NCI-H2081 (cell line): Measurements from ENCODE around the gene TMSB15C.
A peak's percentile ranks its signal among the peaks of the same experiment; 100 is the strongest.
"Not testable (repeated sequence)": the region's sequence is repeated elsewhere in the genome, so short reads cannot be mapped to it uniquely, and the experiment has no call there.

Experiments used
- DNase-seq, 2 experiments: peaks; one replicate each; lab custom pipeline; 2025; lab: John Stamatoyannopoulos, UW

Gene TMSB15C

GRCh38 chrX:104075778-104076445 lies at the start of gene TMSB15C:
TSS of gene TMSB15C (minus strand) at chrX:104076236.
- not testable (repeated sequence) for DNase-seq

- DNase-seq, result no peak
Measured at GRCh38 chrX:104122829-104123228, 46.8 kb upstream of the TMSB15C start.

- peak in 1 of 2 experiments; percentile 23 for DNase-seq
Measured at GRCh38 chrX:104118765-104119164, 42.7 kb upstream of the TMSB15C start.

- no peak for DNase-seq
Measured at GRCh38 chrX:104117759-104118158, 41.7 kb upstream of the TMSB15C start.

- DNase-seq, result peak; percentile 75 to 80
Measured at GRCh38 chrX:104113222-104113965, 37.4 kb upstream of the TMSB15C start.

- peak; percentile 82 to 88 for DNase-seq
Measured at GRCh38 chrX:104112326-104112951, 36.4 kb upstream of the TMSB15C start, which contains the start of gene ZCCHC18. TSS of gene ZCCHC18 (plus strand) at chrX:104112523. CDS start at chrX:104114112, 1,589 bp downstream.

GRCh38 chrX:104110491-104111240 lies 34.6 kb upstream of the TMSB15C start:
- not testable (repeated sequence) for DNase-seq

GRCh38 chrX:104108955-104109354 lies 32.9 kb upstream of the TMSB15C start:
- DNase-seq, result no peak

- DNase-seq, result no peak
Measured at GRCh38 chrX:104105330-104106262, 29.6 kb upstream of the TMSB15C start.

GRCh38 chrX:104104676-104105075 lies 28.6 kb upstream of the TMSB15C start:
- no peak for DNase-seq

GRCh38 chrX:104098919-104099318 lies 22.9 kb upstream of the TMSB15C start:
- no peak for DNase-seq

GRCh38 chrX:104098151-104098808 lies 22.2 kb upstream of the TMSB15C start:
- peak; percentile 69 to 86 for DNase-seq

GRCh38 chrX:104085919-104086318 lies 9.9 kb upstream of the TMSB15C start:
- DNase-seq, result no peak

GRCh38 chrX:104085477-104085876 lies 9.4 kb upstream of the TMSB15C start:
- no peak for DNase-seq

- no peak for DNase-seq
Measured at GRCh38 chrX:104084534-104085277, 8.7 kb upstream of the TMSB15C start.

GRCh38 chrX:104084063-104084462 lies 8.0 kb upstream of the TMSB15C start:
- no peak for DNase-seq

- DNase-seq, result not testable (repeated sequence)
Measured at GRCh38 chrX:104077854-104078253, 1.8 kb upstream of the TMSB15C start.

- not testable (repeated sequence) for DNase-seq
Measured at GRCh38 chrX:104062636-104063035, 13.4 kb downstream of the TMSB15C start.

- DNase-seq, result not testable (repeated sequence)
Measured at GRCh38 chrX:104054956-104055355, 21.1 kb downstream of the TMSB15C start.

GRCh38 chrX:104047171-104047570 lies 28.9 kb downstream of the TMSB15C start:
- no peak for DNase-seq
